ENCODE data around the gene TIGD1. TPM values are rescaled to one million over a fixed set of nuclear protein-coding genes. Genes with fewer than 3 reads are reported as not detected.

TIGD1 gene
- polyA plus RNA-seq, 1 experiment, result 4.3 TPM

GRCh38 chr2:232547991-232548390, 2.4 kb downstream of the TIGD1 start:
- no peak overlapping the region for H3K27ac ChIP-seq (ENCODE audit: low read depth, low read length)
- no peaks in the 10 kb centered on the region for H3K27me3 ChIP-seq (ENCODE audit: control insufficient read depth, insufficient read depth, low read length)
- no peaks in the 10 kb centered on the region; the same call in 1 of the 2 replicates for H3K9me3 ChIP-seq (ENCODE audit: control insufficient read depth, insufficient read depth, low read length)
- no peak overlapping the region for H3K4me3 ChIP-seq (ENCODE audit: low read depth, low read length)
- no peak for DNase-seq (ENCODE audit: low read depth, low spot score)
- no peak for TF ChIP-seq CTCF (IDR thresholded peaks at IDR 0.05; ENCODE audit: low read depth, low read length)
- ChIA-PET POLR2A (no interaction called here), CTCF (no interaction called here)

DNA sequence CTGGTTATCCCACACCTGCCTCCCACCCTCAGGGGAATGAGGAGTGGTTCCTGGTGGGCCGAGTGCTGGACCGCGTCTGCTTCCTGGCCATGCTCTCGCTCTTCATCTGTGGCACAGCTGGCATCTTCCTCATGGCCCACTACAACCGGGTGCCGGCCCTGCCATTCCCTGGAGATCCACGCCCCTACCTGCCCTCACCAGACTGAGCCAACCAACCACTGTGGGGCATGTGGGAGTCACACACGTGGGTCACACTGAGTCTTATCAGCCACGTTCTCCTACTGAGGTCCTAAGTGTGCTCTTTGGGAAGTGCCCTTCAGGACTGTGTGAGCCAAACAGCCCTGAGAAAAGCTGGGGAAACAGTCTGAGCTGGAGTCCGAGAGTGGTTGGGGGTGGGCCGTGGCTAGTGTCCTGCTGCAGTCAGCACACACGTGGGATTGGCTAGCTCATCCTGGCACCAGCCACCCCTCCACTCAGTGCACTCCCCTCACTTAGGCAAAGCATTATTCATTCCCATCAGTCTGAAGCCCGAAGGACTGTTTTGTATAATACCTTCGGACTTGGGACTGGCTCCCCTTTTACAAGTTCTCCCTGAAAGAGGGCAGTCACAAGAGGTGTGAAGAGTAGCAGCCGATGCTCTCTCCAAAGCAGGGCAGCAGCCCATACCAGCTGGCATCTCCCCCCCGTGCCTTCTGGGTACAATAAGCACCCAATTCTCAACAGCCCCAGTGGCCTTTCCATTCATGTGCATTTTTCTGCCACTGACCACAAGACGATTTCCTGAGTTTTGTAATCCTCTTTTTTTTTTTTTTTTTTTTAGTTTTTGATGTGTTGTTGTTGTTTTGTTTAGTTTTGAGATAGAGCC, 4.6 kb downstream of the TIGD1 start:
- POLR2A ChIA-PET, result no interaction called here
- Histone ChIP-seq H3K9me3 (ENCODE audit: control insufficient read depth, insufficient read depth, low read length) (no peaks in the 10 kb centered on the region; the same call in 1 of the 2 replicates), H3K4me3 (ENCODE audit: low read depth, low read length) (no peak overlapping the region), H3K27me3 (ENCODE audit: control insufficient read depth, insufficient read depth, low read length) (no peaks in the 10 kb centered on the region), H3K27ac (ENCODE audit: low read depth, low read length) (no peak overlapping the region)
- TF ChIP-seq CTCF (IDR thresholded peaks at IDR 0.05; ENCODE audit: low read depth, low read length), result no peak
- CTCF ChIA-PET, result interaction anchor here (0.6 kb wide), 1 partner anchor 61 kb away, joined by 3 read pairs; no protein-coding TSS in a partner anchor
- no peak for DNase-seq (ENCODE audit: low read depth, low spot score)

GRCh38 chr2:232544674-232545073, 5.7 kb downstream of the TIGD1 start:
- ChIA-PET POLR2A (no interaction called here), CTCF (interaction anchor here (0.7 kb wide), 1 partner anchor 220 kb away, joined by 3 read pairs; no protein-coding TSS in a partner anchor)
- DNase-seq (ENCODE audit: low read depth, low spot score), result no peak
- no peaks in the 10 kb centered on the region; the same call in 1 of the 2 replicates for H3K9me3 ChIP-seq (ENCODE audit: control insufficient read depth, insufficient read depth, low read length)
- H3K4me3 ChIP-seq (ENCODE audit: low read depth, low read length), result no peak overlapping the region
- no peak overlapping the region for H3K27ac ChIP-seq (ENCODE audit: low read depth, low read length)
- peaks cover 2% of the 10 kb centered on the region for H3K27me3 ChIP-seq (ENCODE audit: control insufficient read depth, insufficient read depth, low read length)
- no peak for TF ChIP-seq CTCF (IDR thresholded peaks at IDR 0.05; ENCODE audit: low read depth, low read length)

DNA sequence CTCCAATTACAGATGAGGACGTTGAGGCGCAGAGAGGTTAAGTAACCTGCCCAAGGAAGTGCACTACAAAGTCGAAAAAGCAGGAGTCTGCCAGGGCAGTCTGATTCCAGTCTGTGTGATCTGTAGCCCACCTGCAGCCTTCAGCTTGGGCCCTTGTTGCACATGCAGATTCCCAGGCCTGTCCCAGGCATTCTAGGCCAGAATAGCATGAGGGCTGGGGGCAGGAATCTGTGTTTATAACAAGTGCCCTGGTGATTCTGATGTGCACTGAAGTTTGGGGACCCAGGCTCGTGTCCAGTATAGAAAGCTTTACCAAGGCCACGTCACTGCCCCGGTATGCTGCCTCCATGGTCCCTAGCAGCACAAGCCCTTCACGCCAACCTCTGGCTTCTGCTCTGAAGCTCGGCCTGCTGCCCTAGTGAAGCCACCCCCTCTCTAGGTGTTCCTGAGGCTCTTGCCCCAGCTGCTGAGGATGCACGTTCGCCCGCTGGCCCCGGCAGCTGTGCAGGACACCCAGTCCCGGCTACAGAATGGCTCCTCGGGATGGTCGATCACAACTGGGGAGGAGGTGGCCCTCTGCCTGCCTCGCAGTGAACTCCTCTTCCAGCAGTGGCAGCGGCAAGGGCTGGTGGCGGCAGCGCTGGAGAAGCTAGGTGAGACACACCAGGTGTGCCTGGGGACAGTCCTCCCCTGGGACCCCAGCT, 6.3 kb downstream of the TIGD1 start:
- TF ChIP-seq CTCF (IDR thresholded peaks at IDR 0.05; ENCODE audit: low read depth, low read length), result no peak
- POLR2A ChIA-PET, result no interaction called here
- no peak for DNase-seq (ENCODE audit: low read depth, low spot score)
- CTCF ChIA-PET, result no interaction called here
- Histone ChIP-seq H3K27ac (ENCODE audit: low read depth, low read length) (no peak overlapping the region), H3K9me3 (ENCODE audit: control insufficient read depth, insufficient read depth, low read length) (no peaks in the 10 kb centered on the region; the same call in 1 of the 2 replicates), H3K4me3 (ENCODE audit: low read depth, low read length) (no peak overlapping the region), H3K27me3 (ENCODE audit: control insufficient read depth, insufficient read depth, low read length) (peaks cover 6% of the 10 kb centered on the region)

- no peak for DNase-seq (ENCODE audit: low read depth, low spot score)
- CTCF ChIA-PET, result no interaction called here
- peaks cover 6% of the 10 kb centered on the region for H3K27me3 ChIP-seq (ENCODE audit: control insufficient read depth, insufficient read depth, low read length)
- H3K4me3 ChIP-seq (ENCODE audit: low read depth, low read length), result no peak overlapping the region
- no peak overlapping the region for H3K27ac ChIP-seq (ENCODE audit: low read depth, low read length)
- no peaks in the 10 kb centered on the region; the same call in 1 of the 2 replicates for H3K9me3 ChIP-seq (ENCODE audit: control insufficient read depth, insufficient read depth, low read length)
- TF ChIP-seq CTCF (IDR thresholded peaks at IDR 0.05; ENCODE audit: low read depth, low read length), result no peak
- POLR2A ChIA-PET, result no interaction called here
Measured at GRCh38 chr2:232543491-232543890, 6.9 kb downstream of the TIGD1 start.
